Germinal center (tissue), 1 donor: Measurements from ENCODE around the gene CALY.

Experiments used
- DNase-seq: peaks from one replicate; pipeline ENCODE4 v3.0.0; 2012; ENCODE audit warnings: mixed read lengths, low spot score

CALY gene

DNA sequence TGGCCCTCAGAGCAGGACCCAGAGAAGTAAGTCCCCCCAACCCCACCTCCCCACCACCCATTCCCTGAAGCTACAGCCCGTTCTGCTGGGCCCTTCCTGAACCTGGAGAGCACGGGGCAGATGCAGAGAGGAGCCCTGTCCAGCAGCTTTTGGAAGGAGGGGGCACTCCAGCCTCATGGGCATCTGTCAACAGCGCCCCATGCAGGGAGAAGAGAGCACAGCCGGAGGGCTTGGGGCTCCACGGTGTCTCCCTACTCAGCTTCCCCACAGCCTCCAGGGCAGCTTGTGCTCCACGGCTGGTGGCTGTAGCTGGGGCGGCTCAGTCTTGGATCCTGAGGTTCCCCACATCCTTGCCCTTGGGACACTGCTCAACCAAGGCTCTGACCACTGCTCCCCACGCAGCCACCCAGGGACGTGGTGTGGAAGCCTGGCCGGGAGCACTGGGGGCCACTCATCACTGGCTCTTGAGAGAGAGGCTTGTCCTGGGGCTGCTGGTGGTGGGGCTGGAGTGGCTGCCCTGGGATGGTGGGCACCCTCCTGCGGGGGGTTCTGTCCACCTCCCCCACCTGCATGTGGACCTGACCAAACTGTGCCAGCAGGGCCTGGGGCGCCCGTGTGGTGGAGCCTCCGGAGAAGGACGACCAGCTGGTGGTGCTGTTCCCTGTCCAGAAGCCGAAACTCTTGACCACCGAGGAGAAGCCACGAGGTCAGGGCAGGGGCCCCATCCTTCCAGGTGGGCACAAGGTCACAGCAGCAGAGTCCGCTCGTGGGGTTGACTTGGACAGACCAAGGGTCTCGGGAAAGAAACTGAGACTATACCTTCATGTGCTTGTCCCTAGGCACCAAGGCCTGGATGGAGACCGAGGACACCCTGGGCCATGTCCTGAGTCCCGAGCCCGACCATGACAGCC, 15.0 kb upstream of the CALY start:
- DNase-seq: no peak

DNA sequence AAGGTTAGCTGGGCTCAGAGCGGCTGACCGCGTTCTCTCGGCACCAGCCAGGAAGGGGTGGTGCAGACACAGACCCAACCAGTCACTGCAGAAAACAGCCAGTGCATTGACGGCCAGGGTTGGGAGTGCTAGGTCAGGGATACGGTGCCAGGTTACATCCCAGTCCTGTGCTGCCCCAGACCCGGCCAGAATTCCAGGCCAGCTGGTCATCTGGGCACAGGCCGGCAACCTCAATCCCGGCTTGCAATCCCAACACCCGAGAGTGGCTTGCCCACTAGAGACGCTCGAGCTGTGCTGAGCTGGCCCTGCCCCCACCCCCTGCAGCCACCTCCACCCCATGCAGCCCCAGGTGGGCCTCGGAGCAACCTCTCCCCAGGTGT, 14.2 kb upstream of the CALY start:
- DNase-seq: no peak

DNA sequence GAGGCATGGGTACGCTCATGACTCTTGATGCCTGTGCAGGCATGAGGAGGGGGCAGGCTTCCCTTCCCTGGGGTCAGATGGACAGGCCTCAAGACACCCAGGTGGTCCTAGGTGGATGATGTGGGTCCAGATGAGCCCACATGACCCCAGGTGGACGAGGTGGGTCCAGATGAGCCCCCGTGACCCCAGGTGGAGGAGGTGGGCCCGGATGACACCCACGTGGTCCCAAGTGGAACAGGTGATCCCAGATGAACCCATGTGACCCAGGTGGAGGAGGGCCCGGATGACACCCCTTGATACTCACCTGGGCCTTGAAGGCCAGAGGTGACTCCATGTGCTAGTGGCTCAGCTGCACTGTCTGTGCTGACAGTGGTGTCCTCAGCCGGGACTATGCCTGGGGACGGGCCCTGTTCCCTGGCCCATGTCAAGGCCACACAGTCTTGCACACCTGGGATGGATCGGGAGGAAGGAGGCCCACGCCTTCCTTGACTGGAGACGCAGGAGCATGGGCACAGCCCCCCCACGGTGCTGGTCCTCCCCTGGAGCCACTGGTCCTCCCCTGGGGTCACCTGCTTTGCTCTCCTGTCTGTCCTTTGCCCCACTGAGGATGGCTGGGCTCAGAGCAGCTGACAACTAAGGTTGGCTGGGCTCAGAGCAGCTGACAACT, 13.7 kb upstream of the CALY start:
- no peak for DNase-seq

DNA sequence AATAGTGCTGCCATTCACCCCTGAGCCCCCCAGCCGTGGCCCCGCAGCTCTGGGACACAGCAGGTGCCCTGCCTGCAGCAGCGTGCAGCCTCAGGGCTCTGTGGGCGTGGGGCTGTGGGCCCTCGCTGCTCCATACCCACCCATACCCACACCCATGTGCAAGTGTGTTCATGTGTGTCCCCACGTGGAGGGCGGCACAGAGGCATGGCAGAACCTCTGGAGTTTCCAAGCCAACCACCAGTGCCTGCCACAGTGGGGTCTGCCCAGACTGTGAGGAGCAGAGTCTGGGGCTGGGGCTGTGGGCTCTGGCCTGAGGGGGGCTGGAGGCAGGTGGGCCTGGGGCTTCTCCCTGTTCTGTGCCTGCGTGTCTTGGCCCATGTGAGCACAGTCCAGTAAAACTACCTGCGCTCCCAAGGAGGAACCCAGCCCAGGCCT, 12.9 kb upstream of the CALY start:
- DNase-seq: no peak

DNA sequence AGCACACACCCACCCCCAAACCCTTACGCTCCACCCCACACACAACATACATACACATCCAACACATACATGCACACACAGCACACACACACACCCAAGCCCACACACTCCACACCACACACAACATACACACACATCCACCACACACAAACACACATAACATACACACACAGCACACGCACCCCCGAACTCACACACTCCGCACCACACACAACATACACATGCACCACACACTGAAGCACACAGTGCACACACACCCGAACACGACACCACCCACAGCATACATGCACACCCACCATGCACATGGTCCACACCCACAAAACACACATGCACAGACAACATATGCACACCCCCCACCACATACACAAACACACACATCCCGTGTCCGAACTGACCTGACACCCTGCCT, 12.5 kb upstream of the CALY start:
- DNase-seq: no peak

DNA sequence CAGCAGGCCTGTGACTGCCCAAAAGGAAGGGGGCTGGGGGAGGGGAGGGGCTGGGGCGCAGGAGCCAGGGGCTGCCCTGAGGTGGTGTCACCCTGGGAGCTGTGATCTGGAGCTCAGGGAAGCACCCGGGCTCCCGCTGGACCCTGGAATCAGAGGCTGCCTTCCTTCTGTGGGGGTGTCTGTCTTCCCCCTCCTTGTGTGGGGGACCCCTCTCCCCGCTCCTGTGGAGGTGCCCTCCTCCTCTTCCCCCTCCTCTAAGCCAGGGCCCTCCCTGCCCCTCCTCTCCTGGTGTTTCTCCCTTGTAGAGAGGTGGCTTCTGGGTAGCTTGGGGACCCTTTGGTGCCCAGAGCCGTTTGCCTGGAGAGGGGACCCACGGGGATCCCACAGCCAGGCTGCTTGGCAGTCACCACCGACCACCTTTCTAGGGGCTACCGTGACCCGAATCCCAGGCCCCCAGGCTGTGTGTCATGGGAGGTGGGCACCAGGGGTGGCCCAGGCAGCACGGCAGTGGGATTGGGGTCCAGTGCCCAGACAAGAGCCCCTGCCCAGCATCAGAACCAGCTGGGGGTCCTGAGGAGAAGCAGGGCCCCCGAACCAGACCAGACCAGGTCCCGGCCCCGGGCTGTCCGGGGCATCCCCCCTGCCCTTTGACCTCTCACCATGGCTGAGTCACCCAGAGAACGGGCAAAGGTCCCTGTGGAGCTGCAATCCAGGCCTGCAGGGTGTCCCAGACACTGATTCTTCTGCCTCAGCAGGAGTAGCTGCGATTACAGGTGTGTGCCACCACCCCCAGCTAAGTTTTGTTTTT, 11.2 kb upstream of the CALY start:
- no peak for DNase-seq

DNA sequence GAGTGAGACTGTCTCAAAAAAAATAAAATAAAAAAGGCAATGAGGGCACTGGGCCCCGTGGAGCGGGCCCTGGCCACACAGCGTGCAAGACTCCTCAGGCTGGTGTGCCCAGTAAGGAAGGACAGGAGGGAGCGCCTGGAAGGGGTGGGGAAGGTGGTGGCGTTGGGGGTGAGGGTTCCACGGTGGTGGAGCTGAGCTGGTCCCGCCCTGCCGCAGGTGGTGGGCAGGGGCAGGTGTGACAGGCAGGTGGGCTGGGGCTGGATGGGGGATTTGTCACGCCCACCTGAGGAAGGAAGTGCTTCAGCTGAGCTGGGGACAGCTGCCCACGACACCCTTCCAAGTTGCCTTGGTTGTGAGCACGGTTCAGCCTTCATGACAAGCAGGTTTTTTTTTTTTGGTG, 9.7 kb upstream of the CALY start:
- DNase-seq: no peak

DNA sequence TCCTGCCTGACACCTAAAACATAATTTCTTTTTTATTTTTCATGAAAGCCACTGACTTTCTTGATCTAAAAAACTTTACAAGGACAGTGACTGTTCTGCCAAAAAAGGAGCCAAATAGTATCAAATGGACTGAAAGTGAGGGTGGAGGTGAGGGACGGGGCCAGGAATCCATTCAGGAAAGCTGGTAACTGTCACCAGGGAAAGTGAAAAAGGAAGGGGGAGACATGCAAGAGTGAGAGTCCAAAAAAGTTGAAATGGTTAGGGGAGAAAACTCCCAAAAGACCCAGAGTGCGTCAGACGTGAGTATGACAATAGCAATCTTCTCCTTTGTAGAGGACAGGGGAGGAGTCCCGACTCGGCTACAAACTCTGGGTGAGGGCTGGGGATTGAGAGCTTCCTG, 7.5 kb upstream of the CALY start:
- no peak for DNase-seq

DNA sequence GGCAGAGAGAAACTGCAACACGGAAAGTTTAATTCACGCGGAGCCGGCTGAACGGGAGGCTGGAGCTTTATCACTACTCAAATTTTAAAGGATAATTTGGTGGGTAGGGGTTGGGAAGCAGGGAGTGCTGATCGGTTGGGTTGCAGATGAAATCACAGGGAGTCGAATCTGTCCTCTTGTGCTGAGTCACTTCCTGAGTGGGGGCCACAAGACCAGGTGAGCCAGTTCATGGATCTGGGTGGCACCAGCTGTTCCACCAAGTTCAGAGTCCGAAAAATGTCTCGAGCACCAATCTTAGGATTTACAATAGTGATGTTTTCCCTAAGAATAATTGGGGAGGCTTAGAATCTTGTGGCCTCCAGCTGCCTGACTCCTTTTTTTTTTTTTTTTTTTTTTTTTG, 6.9 kb upstream of the CALY start:
- DNase-seq: no peak

DNA sequence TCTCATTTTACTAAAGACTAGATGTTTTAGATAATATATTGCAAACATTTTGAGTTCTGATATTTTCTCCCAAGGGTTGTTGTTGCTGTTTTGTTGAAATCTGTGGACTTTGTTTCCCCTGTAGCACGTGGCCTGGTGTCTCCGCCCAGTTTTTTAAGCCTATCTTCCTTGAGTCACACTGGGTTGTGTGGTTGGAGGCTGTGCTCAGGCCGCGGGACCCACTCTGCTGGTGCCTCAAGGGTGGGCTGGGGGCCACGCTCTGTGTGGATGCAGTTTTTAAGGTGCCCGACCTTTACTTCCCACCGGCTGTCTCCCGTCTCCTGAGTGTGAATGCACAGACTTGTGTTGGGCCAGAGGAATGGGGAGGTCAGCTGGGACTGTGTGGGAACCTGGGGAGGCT, 6.2 kb upstream of the CALY start:
- no peak for DNase-seq

DNA sequence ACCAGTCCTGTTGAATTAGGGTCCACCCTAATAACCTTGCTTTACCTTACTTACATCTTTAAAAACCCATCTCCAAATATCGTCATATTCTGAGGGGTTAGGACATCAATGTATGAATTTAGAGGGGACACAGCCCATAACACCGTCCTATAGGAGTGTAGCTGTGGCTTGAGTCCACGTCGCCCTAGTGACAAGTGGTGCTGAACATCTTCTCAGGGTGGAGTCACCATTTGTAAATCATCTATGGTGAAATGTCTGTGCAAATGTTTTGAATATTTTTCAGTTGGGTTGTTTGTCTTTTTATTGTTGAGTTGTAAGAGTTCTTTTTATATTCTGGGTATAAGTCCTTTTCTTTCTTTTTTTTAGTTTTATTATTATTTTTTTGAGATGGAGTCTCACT, 5.3 kb upstream of the CALY start:
- DNase-seq: no peak

DNA sequence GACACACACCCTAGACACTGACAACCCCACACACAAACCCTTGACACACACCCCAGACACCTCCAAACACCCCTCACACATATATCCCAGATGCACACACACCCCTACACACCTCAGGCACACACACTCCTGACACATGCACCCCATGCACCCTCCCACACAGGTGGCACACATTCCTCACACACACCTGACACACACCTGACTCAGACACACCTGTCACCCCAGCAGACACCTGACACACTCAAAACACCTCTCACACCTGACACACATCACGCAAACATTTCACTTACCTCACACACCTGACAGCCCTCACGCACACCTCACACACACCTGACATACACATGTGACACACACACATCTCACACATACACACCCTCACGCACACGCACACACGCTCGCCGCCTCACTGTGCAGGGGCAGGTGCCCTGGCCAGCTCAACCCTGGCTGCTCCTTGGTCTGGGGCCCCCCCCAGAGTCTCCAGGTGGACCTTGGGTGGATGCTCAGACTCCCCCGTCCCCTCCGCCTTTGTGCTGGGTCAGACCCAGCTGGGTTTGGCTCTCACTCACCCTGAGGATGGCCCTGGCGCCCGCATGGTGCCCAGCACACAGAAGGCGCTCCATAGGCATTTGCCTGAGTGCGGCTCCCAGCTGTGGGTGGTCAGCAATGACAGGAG, 3.1 kb upstream of the CALY start:
- DNase-seq: no peak

DNA sequence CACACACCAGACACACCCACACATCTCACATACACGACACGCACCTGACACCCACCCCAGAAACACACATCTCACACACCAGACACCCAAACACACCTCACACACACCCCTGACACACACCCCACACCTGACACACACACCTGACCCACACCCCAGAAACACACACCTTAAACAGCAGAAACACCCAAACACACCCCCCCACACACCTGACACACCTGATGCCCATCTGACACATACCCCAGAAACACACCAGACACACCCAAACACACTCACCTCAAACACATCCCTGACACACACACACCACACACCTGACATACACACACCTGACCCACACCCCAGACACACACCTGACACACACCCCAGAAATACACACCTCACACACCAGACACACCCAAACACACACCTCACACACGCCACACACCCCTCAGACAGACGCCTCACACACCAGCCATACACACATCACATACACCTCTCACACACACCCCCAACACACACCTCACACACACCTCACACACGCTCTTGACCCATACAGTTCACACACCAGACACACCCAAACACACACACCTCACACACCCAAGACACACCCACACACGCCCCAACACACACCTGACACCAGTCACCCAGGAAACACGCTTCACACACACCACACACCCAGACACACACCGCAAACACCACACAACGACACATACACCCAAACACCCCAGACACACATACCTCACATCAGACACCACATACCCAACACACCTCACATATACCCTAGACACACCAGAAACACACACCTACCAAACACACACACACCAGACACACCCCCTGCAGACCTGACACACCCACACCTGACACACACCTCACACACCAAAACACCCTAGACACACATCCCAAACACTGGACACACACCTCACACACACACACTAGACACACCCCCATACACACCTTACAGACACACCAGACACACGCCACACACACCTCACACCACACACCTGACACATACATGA, 1.7 kb upstream of the CALY start:
- DNase-seq: no peak

DNA sequence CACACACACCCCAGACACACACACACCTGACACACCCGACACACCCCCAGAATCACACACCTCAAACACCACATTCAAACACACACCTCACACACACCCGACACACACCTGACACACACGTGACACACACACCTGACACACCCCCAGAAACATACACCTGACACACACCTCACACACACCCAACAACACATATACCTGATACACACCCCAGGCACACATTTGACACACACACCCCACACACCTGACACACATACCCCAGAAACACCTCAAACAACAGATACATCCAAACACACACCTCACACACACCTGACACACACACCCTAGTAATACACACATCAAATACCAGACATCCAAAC, 652 bp upstream of the CALY start:
- no peak for DNase-seq

DNA sequence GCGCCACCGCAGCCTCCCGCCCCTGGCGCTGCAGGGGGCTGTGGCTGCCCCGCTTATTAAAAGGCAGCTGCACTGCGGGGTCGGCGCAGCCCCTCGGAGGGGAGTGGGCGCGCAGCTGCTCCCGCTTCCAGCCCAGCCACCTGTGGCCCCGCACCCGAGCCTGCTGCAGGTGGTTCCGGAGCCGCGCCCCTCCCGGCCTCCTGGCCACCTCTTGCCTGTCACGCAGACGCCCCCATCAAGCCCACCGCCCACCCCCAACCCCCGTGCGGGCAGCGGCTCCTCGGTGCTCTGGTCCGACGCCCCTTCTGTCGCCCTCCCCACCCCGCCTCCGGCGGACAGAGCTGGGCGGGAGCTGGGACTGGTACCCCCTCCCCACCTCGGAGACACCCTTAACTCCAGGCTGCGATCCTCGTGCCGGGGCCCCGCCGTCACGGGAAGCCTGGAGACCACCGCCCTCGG, 549 bp downstream of the CALY start:
- DNase-seq: no peak

DNA sequence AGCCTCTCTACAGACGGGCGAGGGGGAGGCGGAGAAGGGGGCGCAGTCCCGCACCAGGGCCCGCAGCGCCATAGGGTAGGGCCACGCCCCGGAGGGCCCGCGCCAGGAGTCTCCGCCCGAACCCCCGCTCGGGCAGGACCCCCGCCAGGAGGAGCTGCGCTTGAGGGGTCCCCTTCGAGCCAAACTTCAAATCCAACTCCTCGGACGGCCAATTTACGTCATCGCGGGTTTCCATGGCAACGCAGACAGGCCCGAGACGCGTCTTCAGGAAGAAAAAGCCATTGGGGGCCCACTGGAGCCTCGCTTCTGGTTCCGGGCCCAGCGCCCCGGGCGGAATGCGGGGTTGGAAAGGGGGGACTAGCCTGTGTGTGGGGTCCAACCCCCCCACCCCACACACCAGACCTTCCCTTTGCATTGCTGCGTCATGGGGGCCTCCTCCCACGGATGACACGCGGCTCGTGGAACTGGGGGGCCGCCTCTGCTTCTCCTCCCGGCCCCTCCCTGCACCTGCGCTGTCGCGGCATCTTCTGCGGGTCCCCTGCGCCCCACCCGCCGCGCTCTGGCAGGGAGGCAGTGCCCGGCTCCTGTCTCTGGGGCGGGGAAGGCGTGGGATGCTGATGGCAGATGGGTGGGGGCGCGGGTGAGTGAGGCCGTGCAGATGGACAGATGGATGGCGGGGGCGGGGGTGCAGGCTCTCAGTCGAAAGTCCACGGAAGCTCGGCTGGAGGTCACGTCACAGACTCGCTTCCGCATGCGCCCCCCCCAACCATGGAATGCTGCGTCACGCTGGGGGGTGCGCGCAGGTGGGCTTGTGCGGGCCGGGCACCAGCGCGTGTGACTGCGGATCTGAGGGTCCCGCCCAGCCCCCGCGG, 1.2 kb downstream of the CALY start:
- peak; percentile 64 for DNase-seq

DNA sequence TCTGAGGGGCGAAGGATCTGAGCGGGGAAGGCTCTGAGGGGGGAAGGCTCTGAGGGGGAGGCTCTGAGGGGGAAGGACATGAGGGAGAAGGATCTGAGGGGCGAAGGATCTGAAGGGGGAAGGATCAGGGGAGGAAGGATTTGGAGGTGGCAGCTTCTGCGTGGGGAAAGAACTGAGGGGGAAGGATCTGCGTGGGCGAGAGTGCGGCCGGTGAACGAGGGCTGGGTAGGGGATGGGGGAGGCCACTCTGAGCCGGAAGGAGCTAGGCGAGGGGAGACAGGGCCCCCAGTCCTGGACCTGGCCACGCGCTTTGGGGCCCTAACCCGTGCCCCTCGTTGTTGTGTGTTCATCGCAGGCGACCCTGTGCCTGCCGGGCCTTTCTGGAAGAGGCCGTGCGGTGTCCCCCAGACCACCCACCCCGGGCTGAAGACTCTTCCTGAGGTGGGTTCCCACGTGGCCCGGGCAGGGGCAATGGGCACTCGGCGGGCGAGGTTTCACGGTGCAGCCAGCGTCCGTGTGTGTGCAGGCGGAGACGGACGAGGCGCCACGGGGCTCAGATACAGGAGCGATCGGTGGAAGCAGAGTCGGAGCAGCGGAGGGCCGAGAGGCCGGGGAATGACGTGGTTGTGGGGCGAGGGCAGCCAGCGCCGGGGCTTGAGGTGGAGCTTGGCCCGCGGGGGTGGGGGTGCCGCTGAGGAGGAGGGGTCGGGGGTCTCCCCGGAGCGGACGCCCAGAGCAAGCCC, 2.0 kb downstream of the CALY start:
- no peak for DNase-seq

DNA sequence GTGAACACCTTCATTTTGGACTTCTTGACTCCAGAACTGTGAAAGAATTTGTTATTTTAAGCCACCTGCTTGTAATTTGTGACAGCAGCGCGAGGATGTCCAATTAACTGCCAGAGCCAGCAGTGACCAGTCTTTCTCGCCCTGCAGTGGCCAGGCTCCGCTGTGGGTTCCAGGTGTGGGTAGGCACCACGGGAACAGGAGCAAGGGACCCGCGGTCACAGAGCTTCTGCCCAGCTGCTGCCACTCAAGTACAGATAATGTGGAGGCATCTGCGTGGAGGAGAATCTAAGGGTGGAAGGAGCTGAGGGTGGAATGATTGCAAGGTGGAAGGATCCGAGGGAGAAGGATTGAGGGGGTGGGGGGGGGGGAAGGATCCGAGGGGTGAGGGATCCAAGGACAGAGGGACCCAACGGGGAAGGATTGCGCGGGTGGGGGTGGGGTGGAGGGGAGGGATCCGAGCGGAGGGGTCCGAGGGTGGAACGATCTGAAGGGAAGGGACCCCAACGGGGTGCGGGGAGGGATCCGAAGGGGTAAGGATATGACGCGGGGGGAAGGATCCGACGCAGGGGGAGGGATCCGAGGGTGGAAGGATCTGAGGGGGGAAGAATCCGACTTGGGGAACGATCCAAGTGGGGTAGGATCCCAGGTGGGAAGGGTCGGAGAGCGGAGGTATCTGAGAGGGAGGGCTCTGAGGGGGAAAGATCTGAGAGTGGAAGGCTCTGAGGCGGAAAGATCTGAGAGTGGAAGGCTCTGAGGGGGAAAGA, 3.6 kb downstream of the CALY start:
- DNase-seq: no peak
